IPS DF 4.7 (cell line): Measurements from ENCODE around the gene SRSF6.
"Not testable (repeated sequence)": the region's sequence is repeated elsewhere in the genome, so short reads cannot be mapped to it uniquely, and the experiment has no call there.

Experiments
- DNase-seq: peaks from one replicate; pipeline ENCODE4 v3.0.0-alpha.2; 2013; ENCODE audit warnings: low spot score; ENCODE audit errors: extremely low read depth

SRSF6 gene

GRCh38 chr20:43448748-43449535 lies 8.8 kb upstream of the SRSF6 start:
- no peak for DNase-seq

GRCh38 chr20:43450841-43451799 lies 6.6 kb upstream of the SRSF6 start:
- no peak for DNase-seq

- no peak for DNase-seq
These were observed 5.1 kb upstream of the SRSF6 start for GRCh38 chr20:43452404-43453126.

GRCh38 chr20:43456252-43456651 lies 1.4 kb upstream of the SRSF6 start:
- not testable (repeated sequence) for DNase-seq

GRCh38 chr20:43456809-43457639 lies 672 bp upstream of the SRSF6 start:
- peak; percentile 86 for DNase-seq

- no peak for DNase-seq
These were observed 777 bp downstream of the SRSF6 start for GRCh38 chr20:43458422-43458924.

- DNase-seq: no peak
These were observed 1.6 kb downstream of the SRSF6 start for GRCh38 chr20:43459022-43459942.

- DNase-seq: no peak
These were observed 2.6 kb downstream of the SRSF6 start for GRCh38 chr20:43460172-43460829.

GRCh38 chr20:43460830-43461200 lies 3.1 kb downstream of the SRSF6 start:
- no peak for DNase-seq

GRCh38 chr20:43461894-43462659 lies 4.4 kb downstream of the SRSF6 start:
- DNase-seq: no peak

GRCh38 chr20:43462660-43463526 lies 5.2 kb downstream of the SRSF6 start:
- no peak for DNase-seq

GRCh38 chr20:43463527-43464218 lies 6.0 kb downstream of the SRSF6 start:
- DNase-seq: no peak

GRCh38 chr20:43464219-43464790 lies 6.6 kb downstream of the SRSF6 start:
- DNase-seq: no peak

GRCh38 chr20:43465625-43465943 lies 7.9 kb downstream of the SRSF6 start:
- DNase-seq: no peak

- no peak for DNase-seq
These were observed 9.9 kb downstream of the SRSF6 start for GRCh38 chr20:43467589-43467988.

GRCh38 chr20:43472671-43473380 lies 15.1 kb downstream of the SRSF6 start:
- DNase-seq: no peak
